Stimulated activated CD4-positive, alpha-beta T cell treated with anti-CD3 and anti-CD28 coated beads, Interleukin-15, amount 100 ng/mL, for 48 hours (primary cell): ENCODE data around the gene PLP2.

Experiments used
- DNase-seq, 2 donors: peaks; one replicate each; pipeline ENCODE4 v3.0.0-alpha.2; 2020; ENCODE audit warnings: low read depth in 2 of 2

Gene PLP2

GRCh38 chrX:49209434-49210251, 37.9 kb downstream of the PLP2 start:
- DNase-seq, result no peak

GRCh38 chrX:49210406-49210805, 38.7 kb downstream of the PLP2 start:
- no peak for DNase-seq

- DNase-seq, result no peak
Observed at GRCh38 chrX:49211074-49211473, 39.4 kb downstream of the PLP2 start.

GRCh38 chrX:49212209-49212608, 40.5 kb downstream of the PLP2 start:
- DNase-seq, result no peak

GRCh38 chrX:49212861-49213260, 41.2 kb downstream of the PLP2 start:
- DNase-seq, result no peak

- DNase-seq, result no peak
Observed at GRCh38 chrX:49214416-49214815, 42.7 kb downstream of the PLP2 start.

- DNase-seq, result no peak
Observed at GRCh38 chrX:49214996-49215526, 43.4 kb downstream of the PLP2 start.

GRCh38 chrX:49220100-49220499, 48.4 kb downstream of the PLP2 start:
- no peak for DNase-seq

GRCh38 chrX:49221868-49222267, 50.2 kb downstream of the PLP2 start:
- DNase-seq, result no peak
